GM12891 (cell line): ENCODE measurements around the gene ANP32D.

Source experiments
- POLR2A ChIP-seq: IDR thresholded peaks from 2 replicates; pipeline ENCODE4 v1.6.1; 2011; ENCODE audit warnings: low read depth, low read length, control low read depth
- POLR2AphosphoS5 ChIP-seq: IDR thresholded peaks from 2 replicates; pipeline ENCODE4 v1.6.1; 2011; ENCODE audit warnings: low read depth, low read length, control low read depth

GRCh38 chr12:48445538-48445937 is 26.8 kb upstream of the ANP32D start:
- TF ChIP-seq POLR2AphosphoS5 (no peak), POLR2A (no peak)
